ENCODE results near the gene TUBD1.
"Not testable (repeated sequence)": the region's sequence is repeated elsewhere in the genome, so short reads cannot be mapped to it uniquely, and the experiment has no call there.

The TUBD1 gene

GRCh38 chr17:59873414-59873813 is 19.3 kb downstream of the TUBD1 start:
- not testable (repeated sequence) for DNase-seq

DNA sequence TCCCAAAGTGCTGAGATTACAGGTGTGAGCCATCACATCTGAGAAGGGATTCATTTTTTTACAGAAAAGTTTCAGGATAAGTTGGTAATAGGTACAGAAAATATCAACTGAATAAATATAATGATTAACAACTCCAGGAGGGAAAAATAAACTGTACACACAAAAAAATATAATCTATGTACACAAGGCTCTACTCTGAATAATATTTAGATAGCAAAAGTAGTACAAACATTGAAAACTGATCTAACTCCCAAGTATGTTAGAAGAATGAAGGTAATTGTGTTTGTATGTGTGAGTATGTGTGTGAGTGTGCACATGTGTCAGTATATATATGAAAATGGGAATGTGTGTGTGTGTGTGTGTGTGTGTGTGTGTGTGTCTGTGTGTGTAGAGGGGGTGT is 20.4 kb downstream of the TUBD1 start:
- DNase-seq: no peak

GRCh38 chr17:59870482-59870881 is 22.3 kb downstream of the TUBD1 start:
- no peak for DNase-seq

DNA sequence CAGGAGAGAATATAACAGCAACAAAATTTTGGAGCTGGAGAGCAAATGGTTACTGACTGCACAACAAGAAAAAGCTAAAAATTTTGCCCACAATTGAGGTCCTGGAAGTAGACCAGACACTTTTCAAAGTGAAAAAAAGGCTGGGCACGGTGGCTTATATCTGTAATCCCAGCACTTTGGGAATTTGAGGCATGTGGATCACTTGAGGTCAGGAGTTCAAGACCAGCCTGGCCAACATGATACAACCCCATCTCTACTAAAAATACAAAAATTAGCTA is 22.9 kb downstream of the TUBD1 start:
- no peak for DNase-seq

DNA sequence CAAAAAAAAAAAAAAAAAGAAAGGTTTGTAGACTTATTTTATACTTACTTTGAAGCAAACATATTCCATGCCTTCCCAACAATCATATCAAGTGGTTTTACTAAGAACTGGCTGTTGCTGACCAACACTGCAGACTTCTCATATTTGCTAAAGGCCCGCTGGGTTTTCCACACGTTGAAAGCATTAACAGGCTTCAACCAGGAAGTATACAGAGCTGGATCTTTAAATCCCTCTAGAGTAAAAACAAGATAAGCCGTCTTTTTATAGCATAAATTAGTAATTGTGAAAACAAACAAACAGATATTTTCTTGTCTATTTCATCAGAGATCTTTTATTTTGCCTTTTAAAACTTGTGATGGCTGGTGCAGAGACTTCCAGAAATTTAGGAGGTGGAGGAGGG is 29.1 kb downstream of the TUBD1 start:
- no peak for DNase-seq

- no peak for DNase-seq
These were observed 33.2 kb downstream of the TUBD1 start for GRCh38 chr17:59859444-59860025.

DNA sequence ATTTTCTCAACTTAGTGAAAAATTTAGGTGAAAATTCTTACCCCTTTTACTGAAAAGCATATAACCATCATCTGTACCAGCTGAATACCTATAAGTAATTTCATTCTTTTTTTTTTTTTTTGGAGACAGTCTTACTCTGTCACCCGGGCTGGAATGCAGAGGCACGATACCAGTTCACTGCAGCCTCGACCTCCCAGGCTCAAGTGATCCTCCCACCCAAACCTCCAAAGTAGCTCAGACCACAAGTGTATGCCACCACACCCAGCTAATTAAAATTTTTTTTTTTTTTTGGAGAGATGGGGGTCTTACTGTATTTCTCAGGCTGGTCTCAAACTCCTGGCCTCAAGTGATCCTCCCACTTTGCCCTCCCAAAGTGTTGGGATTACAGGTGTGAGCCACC is 33.8 kb downstream of the TUBD1 start:
- DNase-seq: no peak

GRCh38 chr17:59858167-59858816 is 34.5 kb downstream of the TUBD1 start:
- DNase-seq: no peak

- DNase-seq: no peak
These were observed 35.6 kb downstream of the TUBD1 start for GRCh38 chr17:59856859-59857794.

GRCh38 chr17:59853919-59854729 is 38.6 kb downstream of the TUBD1 start:
- DNase-seq: not testable (repeated sequence)

DNA sequence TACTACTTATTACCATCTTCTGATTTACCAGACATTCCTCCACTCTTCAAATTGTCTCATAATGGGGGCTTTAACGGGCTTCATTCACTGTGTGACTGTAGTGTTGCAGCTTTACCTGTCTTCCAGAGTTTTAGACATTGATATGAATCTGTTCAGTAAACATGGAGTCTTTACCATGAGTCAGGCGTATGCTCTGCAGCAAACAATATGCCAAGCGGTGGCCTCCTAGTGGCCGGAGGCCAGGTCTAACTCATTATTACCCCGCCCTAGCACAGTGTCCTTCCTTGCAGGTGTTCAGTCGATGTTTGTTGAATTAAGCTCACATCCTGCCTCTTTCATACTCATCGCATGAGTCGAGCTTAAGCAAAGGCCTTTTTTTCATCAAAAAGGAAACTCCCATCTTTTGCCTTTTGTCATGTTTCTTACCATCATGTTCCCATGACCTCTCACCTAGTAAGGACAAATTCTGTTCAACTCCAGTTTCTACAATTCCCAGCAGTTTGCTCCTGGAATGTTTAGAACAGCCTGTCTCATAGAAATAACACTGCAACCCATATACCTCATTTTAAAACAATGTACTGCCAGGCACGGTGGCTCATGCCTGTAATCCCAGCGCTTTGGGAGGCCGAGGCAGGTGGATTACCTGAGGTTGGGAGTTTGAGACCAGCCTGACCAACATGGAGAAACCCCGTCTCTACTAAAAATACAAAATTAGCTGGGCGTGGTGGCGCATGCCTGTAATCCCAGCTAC is 39.4 kb downstream of the TUBD1 start:
- DNase-seq: no peak

- not testable (repeated sequence) for DNase-seq
These were observed 39.9 kb downstream of the TUBD1 start for GRCh38 chr17:59852847-59853167.

DNA sequence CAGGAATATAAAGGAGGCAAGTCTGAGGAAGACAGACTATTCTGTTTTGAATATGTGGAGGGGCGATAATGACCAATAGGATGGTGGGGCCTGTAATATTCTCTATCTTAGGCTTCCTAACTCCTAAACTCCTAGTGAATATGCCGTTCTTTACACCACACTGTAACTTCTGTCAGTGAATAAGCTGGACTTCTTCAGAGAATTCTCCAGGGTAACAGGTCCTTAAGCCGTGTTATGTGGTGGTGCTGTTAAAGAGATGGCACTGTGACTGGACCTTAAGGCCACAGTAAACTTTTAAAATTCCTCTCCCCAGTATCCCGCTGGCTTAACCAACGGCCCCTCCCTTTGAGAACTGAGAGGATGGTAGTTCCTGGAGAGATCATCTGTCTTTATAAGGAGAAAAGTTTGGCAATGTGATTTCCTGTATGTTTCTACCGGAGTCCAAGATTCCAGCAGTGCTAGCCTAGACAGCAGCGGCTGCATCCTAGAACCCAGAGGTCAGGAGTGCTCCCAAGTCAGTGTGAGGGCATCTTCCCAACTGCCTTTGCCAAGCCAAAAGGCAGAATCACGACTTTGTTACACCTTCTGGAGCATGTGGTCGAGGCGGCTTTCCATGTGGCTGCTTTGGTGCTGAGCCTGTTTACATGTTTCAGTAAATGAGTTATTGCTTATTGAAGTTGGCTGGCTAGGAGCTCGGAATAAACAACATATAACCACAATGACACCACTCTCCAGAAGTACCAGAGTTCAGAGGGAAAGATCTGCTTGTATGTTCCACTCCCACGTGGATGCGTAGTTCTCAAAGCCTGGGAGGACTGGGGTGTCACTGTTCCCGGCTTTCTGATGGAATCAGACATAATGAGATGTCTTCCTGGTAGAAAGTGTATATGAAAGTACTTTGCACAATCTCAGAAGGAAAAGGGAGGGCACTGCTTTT is 41.0 kb downstream of the TUBD1 start:
- no peak for DNase-seq

- not testable (repeated sequence) for DNase-seq
These were observed 42.4 kb downstream of the TUBD1 start for GRCh38 chr17:59850311-59850710.

GRCh38 chr17:59848778-59849177 is 44.0 kb downstream of the TUBD1 start:
- DNase-seq: no peak

- DNase-seq: no peak
These were observed 44.4 kb downstream of the TUBD1 start for GRCh38 chr17:59848385-59848668.

- DNase-seq: no peak
These were observed 46.2 kb downstream of the TUBD1 start for GRCh38 chr17:59846394-59847165.

GRCh38 chr17:59845595-59846393 is 46.9 kb downstream of the TUBD1 start:
- no peak for DNase-seq

- DNase-seq: no peak
These were observed 47.7 kb downstream of the TUBD1 start for GRCh38 chr17:59844884-59845594.

All from retina (tissue), 1 donor.